ENCODE measurements around the gene PDE6D.

Gene PDE6D

DNA sequence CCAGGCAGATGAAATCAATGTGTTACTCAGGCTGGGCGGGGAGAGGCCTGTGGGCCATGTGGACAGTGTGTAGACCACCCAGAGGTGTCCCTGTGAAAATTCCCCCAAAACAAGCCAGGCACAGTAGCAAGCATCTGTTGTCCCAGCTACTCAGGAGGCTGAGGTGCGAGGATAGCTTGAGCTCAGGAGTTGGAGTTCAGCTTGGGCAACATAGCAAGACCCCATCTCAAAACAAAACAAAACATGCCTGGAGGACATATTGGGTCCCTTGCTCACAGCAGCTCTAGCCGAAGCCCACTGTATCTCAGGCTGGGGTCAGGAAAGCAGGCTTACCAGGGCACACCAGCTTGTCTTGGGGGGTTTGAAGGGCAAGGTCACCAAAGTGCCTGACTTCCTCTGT, 77.1 kb downstream of the PDE6D start:
- no peak for DNase-seq

- no peak for DNase-seq
These were observed 79.4 kb downstream of the PDE6D start for GRCh38 chr2:231701456-231702373.

- peak; percentile 24 for DNase-seq
These were observed 82.1 kb downstream of the PDE6D start for GRCh38 chr2:231699006-231699405.

DNA sequence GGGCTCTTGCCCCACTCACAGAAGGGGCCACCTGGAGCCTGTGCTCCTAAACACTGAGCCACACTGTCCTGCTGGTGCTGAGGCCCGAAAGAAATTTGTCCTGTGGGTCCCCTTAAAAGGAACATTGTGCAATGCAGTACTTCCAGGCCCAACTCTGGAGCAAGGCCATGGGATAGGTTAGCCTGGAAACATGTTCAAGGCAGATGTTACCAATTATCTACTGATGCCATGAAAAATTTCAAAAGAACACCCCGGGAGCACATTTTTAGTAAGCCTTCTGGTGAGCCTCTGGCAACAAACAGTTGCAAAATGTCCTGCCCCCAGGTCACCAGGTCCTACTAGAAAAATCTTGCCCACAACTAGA, 85.1 kb downstream of the PDE6D start:
- DNase-seq = no peak

DNA sequence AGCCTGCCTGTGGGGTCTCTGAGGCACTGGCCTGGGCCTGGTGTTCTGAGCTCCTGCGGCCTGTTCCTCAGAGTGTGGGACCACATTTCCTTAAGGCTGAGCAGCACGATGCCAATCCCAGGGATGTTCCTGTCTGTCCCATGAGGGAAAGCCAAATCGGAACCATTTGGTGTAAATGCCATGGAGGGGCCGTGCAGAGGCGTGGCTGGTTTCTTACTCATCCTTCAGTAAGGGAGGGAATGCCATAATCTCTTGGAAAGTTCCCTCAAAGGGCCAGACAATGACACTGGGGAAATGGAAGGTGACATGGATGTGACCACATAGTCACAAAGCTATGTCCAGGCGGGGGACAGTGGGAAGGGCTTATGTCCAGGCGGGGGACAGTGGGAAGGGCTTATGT, 87.1 kb downstream of the PDE6D start:
- no peak for DNase-seq

DNA sequence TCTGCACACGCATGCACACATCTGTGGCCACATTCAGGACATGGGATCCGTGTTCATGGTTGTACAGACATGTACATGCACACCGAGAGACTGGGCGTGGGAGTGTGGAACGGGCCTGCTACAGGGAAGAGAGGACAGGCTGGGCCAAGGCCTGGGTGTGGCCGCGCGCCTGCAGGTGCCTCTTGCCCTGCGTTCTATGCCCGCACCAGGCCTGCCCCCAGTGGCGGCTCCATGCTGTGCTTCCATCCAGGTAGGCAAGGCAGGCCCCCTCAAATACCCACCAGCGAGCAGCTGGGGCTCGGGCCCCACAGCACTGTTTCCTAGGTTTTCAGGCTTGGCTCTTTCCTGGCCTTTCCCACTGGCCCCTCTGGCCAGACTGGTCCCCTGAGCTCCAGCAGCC, 88.2 kb downstream of the PDE6D start:
- DNase-seq = no peak

DNA sequence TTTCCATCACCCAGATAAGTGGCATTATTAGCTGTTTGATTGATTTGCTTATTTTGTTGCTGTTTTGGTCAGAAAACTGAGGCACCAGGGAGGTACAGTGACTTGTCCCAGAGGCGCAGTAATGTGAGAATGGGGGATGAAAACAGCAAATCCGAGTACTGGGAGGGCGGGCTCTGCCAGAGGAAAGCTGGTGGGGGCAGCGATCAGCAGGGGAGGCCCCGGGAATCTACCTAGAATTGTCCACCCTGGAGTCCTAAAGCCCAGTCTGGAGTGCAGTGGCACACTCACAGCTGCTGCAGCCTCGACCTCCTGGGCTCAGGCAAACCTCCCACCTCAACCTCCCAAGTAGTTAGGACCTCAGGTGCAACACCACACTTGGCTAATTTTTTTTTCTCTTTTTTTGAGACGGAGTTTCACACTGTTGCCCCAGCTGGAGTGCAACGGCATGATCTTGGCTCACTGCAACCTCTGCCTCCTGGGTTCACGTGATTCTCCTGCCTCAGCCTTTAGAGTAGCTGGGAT, 89.8 kb downstream of the PDE6D start:
- DNase-seq = no peak

DNA sequence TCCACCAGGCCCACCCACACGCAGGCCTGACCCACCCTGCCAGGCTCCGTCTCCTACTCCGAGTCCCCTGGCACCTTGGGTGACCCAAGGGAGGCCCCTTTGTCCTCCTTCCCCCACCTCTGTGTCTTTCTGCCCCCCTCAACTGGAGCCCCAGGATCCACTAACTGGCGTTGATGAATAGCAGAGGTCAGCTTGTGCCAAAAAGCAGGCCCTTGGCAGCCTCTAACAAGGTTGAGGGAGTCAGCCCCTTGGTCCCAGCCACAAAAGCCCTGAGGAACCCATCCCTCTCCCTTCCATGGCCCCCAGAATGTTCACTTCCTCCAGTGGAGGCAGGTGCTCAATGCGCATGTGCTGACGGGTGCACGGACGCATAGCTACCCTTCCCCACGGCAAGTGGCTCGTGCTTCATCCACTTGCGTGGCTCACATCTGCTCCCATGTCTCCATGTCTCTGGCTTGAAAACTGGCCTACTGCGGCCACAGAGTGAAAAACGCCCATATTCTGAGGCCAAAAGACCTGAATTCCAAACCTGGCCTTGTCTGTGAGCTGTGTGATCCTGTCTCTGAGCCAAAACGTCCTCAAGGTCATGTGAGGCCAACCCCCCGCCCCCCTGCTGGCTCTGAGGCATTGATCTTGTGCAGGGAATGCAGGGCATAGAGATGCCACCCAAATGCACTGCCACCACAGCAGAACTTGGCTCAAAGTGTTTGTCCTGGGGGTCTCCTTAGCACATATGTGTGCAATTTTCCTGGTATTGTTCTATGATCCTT, 91.8 kb downstream of the PDE6D start:
- no peak for DNase-seq

DNA sequence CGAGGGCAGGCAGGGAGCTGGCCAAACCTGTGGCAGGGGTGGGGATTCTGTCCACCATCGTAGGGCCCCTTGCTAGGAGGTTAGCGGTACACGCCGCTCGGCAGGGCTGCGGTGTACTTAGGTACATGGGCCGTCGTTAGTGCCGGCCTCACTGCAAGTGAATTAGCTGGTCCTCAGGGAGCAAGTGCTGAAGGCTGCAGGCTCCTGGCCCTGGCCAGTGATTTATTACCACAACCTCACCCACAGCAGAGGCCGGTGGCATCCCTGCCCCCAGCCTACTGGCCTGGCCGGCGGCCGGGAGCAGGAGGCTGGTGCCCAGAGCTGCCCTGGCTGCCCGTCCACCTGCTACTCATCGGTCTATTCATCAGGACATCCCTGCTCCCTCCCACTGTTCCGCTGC, 92.4 kb downstream of the PDE6D start:
- DNase-seq = no peak

DNA sequence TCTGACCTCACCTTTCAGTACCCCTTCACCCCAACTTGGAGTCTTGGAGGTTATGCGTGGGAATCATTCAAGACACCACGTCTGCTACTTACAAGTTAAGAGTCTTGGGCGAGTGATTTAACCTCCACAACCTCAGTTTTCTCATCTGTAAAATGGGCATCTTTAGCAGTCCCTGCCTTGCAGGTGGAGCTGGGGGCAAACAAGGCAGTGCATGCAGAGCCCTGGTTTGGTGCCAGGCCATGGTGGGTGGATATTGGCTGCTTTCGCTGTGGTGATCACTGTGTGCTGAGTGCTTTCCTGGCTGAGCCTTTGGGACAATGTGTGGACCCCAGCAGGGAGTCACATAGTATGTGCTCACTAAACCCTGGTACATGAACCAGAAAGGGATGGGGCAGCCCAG, 93.1 kb downstream of the PDE6D start:
- no peak for DNase-seq

GRCh38 chr2:231687133-231687852, 93.8 kb downstream of the PDE6D start:
- peak; percentile 42 for DNase-seq

GRCh38 chr2:231686192-231687100, 94.6 kb downstream of the PDE6D start:
- no peak for DNase-seq

DNA sequence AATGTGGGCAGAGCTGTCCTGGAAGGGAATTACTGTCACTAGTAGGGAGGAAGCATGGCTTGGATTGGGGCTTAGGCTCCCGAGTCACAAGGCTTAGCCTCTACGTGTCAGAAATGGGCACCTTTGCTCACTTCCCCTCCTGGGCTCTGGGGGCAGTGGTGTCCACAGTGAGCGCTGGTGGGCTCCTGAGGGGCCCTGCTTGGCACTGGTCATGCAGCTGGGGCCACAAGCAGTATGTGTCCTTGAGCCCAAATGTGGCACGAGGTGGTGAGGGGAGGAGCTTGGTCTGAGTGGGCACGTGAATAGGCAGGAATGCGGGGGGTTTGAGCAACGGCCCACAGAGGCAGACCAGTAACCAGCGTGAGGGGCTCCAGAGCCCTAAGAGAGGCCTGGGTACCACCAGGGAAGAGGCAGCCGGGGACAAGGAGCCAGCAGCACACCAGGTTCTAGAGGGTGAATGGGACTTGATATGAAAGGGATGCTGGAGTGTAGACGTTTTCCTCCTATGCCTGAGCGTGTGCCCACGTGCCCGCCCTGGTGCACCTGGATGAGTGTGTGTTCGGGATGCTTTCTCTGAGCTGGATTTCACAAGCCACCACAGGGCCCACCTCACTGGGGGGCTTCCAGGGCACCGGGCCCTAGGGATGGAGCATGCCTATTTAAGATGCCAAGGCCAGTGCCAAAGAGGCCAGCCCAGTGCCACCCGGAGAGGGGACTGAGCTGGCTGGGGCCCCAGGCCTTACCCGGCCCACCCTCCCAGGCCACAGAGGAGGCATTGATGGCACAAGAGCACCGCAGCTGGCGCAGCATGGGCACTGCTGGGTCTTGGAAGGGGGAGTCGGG, 95.5 kb downstream of the PDE6D start:
- DNase-seq = no peak

DNA sequence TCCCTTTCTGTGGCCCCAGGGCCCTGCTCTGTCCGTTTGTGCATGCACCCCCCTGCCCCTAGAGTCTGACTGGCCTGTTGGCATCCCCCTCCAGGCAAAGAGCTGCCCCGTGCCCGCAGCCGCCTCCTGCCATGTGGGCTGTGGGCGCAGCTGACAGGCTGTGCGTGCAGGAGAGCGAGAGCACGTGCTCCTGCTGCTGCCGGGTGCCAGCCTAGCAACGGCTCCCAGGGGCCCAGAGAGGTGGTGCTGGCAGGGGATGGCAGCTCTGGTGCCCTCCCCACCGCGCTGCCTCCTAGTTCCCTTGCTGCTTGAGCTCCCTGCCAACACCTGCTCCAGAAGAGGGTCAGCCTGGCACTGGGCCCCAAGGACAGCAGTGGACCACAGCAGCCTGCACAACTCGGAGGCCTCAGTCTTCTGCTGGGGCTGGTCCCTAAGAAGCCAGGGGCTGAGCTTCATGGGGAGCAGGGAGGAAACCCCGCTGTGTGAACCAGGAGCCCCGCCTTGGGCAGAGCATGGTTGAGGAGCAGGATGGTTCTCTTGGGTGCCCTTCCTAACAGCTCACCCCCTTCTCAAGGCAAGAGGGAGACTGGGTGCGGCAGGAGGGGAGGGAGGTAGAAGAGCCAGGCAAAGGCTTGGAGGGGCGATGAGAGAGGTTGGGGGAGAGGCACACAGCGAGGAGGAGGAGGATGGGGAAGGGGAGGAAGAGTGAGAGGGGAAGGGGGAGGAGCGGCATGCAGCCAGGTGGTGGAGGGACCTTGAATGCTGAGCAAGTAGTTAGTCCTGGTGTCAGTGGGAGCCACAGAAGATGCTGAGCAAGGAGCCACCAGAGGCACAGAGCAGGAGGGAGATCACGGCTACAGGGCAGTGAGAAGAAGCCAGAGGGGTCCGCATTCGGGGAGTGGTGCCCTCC, 96.5 kb downstream of the PDE6D start:
- DNase-seq = peak; percentile 86

DNA sequence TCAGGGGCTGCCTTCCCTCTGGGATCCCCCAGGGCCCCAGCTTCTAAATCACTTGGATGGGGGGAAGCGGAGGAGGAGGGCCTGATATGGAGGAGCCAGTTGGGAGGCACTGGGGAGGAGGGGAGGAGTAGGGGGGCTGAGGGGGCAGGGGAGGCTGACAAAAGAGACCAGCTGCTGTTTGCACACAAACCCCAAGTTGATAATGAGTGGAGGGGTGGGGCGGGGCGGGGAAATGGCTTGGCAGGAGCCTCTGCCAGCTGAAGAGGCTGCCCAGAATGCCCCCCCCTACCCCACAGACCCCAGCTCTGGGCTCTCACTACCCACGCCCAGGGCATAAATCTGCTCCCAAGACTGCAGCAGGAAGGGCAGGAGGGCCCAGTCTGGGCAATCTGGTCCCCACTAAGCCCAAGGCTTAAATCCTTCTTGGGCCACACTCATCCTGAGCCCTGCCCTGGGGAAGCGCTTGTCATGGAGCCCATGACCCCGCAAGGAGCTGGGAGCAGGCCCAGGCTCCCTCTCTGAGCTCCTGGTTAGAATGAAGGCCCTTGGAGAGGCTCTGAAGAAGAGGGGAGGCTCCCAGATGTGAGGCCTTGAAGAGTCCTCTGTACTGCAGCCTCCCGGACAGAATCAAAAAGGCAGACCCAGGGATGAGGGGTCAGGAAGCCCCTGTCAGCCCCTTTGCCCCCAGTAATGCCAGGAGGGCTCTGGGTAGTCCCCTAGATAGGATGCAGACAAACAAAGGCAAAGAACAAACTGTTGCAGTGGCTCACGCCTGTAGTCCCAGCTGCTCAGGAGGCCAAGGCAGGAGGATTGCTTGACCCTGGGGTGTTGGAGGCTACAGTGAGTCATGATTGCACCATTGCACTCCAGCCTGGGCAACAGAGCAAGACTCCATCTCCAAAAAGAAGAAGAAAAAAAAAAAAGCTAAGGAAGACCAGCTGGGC, 97.5 kb downstream of the PDE6D start:
- peak; percentile 38 for DNase-seq

- DNase-seq = no peak
These were observed 98.3 kb downstream of the PDE6D start for GRCh38 chr2:231682603-231683291.
